ENCODE results near the gene BNC2.

DNA sequence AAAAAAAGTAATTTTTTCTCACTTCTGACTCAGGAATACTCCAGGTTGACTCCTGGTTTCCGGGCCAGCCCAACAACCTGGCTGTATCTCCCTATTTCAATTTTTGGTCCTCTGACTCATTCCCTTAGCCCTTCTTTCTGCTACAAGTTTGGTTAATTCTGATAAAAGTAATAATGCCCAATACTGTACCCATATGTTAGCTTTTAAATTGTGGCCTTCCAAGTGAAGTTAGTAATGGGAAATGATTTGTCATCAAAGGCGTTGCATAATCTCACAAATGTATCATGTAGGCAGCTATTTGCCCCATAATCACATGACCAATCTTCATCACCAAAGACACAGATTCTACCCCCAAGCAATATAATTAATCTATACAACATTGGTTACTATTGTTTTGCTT is 31.1 kb upstream of the BNC2 start:
- TF ChIP-seq, protein P1, sequence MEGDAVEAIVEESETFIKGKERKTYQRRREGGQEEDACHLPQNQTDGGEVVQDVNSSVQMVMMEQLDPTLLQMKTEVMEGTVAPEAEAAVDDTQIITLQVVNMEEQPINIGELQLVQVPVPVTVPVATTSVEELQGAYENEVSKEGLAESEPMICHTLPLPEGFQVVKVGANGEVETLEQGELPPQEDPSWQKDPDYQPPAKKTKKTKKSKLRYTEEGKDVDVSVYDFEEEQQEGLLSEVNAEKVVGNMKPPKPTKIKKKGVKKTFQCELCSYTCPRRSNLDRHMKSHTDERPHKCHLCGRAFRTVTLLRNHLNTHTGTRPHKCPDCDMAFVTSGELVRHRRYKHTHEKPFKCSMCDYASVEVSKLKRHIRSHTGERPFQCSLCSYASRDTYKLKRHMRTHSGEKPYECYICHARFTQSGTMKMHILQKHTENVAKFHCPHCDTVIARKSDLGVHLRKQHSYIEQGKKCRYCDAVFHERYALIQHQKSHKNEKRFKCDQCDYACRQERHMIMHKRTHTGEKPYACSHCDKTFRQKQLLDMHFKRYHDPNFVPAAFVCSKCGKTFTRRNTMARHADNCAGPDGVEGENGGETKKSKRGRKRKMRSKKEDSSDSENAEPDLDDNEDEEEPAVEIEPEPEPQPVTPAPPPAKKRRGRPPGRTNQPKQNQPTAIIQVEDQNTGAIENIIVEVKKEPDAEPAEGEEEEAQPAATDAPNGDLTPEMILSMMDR (conservative IDR thresholded peaks at IDR 0.05 in 1 of 2, IDR thresholded peaks at IDR 0.05 in 1 of 2; ENCODE audit: low read depth in 1 of 2, low read length in 2 of 2), result no peak
- TF ChIP-seq EZH2 (IDR thresholded peaks at IDR 0.05; ENCODE audit: low read length, missing control alignments), result no peak

Measured in fibroblast of lung (primary cell).